ENCODE data around the gene CD300E. TPM values are rescaled to one million over a fixed set of nuclear protein-coding genes. Genes with fewer than 3 reads are reported as not detected.

CD300E gene
- polyA plus RNA-seq, 1 donor from 2014 or later = not detected

DNA sequence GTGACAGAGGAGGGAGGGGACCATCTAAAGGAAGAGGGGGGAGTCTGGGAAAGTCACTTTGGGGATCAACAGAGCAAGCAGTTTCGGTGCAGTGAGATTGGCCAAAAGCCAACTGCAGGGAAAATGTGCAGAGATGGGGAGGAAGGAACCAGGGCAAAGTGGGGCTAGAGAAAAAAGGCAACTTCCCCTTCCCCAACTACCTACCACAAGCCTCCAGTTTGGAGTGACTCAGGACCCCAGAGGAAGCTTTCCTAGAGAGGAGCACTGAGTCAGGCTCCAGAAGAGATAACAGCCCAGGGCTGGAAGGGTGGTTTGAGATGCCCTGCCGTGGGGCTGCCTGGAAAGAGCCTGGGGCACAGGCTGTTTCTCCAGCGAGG is 24.5 kb downstream of the CD300E start:
- H3K9me2 ChIP-seq (ENCODE audit: insufficient read depth, low read length) = no peaks in the 10 kb centered on the region
- no peak for TF ChIP-seq REST (IDR thresholded peaks at IDR 0.05; ENCODE audit: borderline replicate concordance)
- TF ChIP-seq SMC3 (conservative IDR thresholded peaks at IDR 0.05; ENCODE audit: poor library complexity) = no peak
- no peak for TF ChIP-seq EP300 (conservative IDR thresholded peaks at IDR 0.05; ENCODE audit: poor library complexity, severe bottlenecking)
- TF ChIP-seq TAF1 (IDR thresholded peaks at IDR 0.05; ENCODE audit: low read depth) = no peak
- H2AFZ ChIP-seq (ENCODE audit: low read depth, low read length) = no peak overlapping the region
- no peaks in the 10 kb centered on the region for H3K36me3 ChIP-seq (ENCODE audit: insufficient read depth, low read length)
- no peaks in the 10 kb centered on the region for H3F3A ChIP-seq (ENCODE audit: insufficient read depth, low read length, poor library complexity, severe bottlenecking)
- no peak overlapping the region for H3K9ac ChIP-seq (ENCODE audit: low read length)
- no peak overlapping the region for H3K27ac ChIP-seq (ENCODE audit: low read length)
- H3K27me3 ChIP-seq (ENCODE audit: insufficient read depth, low read depth, low read length) = no peaks in the 10 kb centered on the region
- H4K20me1 ChIP-seq (ENCODE audit: insufficient read depth) = no peaks in the 10 kb centered on the region
- H3K4me2 ChIP-seq (ENCODE audit: low read length) = no peak overlapping the region
- H3K9me3 ChIP-seq (ENCODE audit: low read length) = no peaks in the 10 kb centered on the region
- H3K79me2 ChIP-seq (replicated peaks; ENCODE audit: insufficient read depth, low read length) = no peaks in the 10 kb centered on the region
- no peak overlapping the region for H3K4me3 ChIP-seq (ENCODE audit: low read length)

- Histone ChIP-seq H4K20me1 (ENCODE audit: insufficient read depth) (no peaks in the 10 kb centered on the region), H3K9ac (ENCODE audit: low read length) (no peak overlapping the region), H3K36me3 (ENCODE audit: insufficient read depth, low read length) (no peaks in the 10 kb centered on the region), H3K27ac (ENCODE audit: low read length) (no peak overlapping the region), H3K9me2 (ENCODE audit: insufficient read depth, low read length) (no peaks in the 10 kb centered on the region), H3K27me3 (ENCODE audit: insufficient read depth, low read depth, low read length) (no peaks in the 10 kb centered on the region), H3K79me2 (replicated peaks; ENCODE audit: insufficient read depth, low read length) (no peaks in the 10 kb centered on the region), H3K4me3 (ENCODE audit: low read length) (no peak overlapping the region), H2AFZ (ENCODE audit: low read depth, low read length) (no peak overlapping the region), H3F3A (ENCODE audit: insufficient read depth, low read length, poor library complexity, severe bottlenecking) (no peaks in the 10 kb centered on the region), H3K4me2 (ENCODE audit: low read length) (no peak overlapping the region), H3K9me3 (ENCODE audit: low read length) (no peaks in the 10 kb centered on the region)
- TF ChIP-seq EP300 (conservative IDR thresholded peaks at IDR 0.05; ENCODE audit: poor library complexity, severe bottlenecking) (no peak), REST (IDR thresholded peaks at IDR 0.05; ENCODE audit: borderline replicate concordance) (no peak), MXI1 (conservative IDR thresholded peaks at IDR 0.05; ENCODE audit: poor library complexity, severe bottlenecking) (no peak), CTCF (IDR thresholded peaks at IDR 0.05; ENCODE audit: poor library complexity, severe bottlenecking) (no peak), SMC3 (conservative IDR thresholded peaks at IDR 0.05; ENCODE audit: poor library complexity) (no peak), EZH2 (IDR thresholded peaks at IDR 0.05; ENCODE audit: borderline replicate concordance, insufficient read depth, low read length, poor library complexity, severe bottlenecking) (no peak), RAD21 (conservative IDR thresholded peaks at IDR 0.05) (no peak), TAF1 (IDR thresholded peaks at IDR 0.05; ENCODE audit: low read depth) (no peak), POLR2AphosphoS5 (IDR thresholded peaks at IDR 0.05) (no peak)
Measured at GRCh38 chr17:74598346-74599022, 25.1 kb downstream of the CD300E start.
